HFFc6 (cell line): ENCODE data around the gene ZBP1. TPM values are rescaled to one million over a fixed set of nuclear protein-coding genes. Genes with fewer than 3 reads are reported as not detected.
"Not testable (repeated sequence)": the region's sequence is repeated elsewhere in the genome, so short reads cannot be mapped to it uniquely, and the experiment has no call there.

Experiments used
- DNase-seq: peaks from one replicate; pipeline ENCODE4 v3.0.0-alpha.2; 2018
- H3K27ac Mint-ChIP-seq: 2 replicates; pipeline ENCODE4 v1.8.0; 2020; ENCODE audit warnings: mild to moderate bottlenecking, mixed read lengths
- H3K27me3 Mint-ChIP-seq: 2 replicates; pipeline ENCODE4 v1.8.0; 2021; ENCODE audit warnings: mild to moderate bottlenecking, moderate library complexity, mixed read lengths; ENCODE audit not compliant: insufficient read depth
- H3K36me3 Mint-ChIP-seq: 2 replicates; pipeline ENCODE4 v1.8.0; 2021; ENCODE audit warnings: low read depth, mixed read lengths
- H3K4me1 Mint-ChIP-seq: 2 replicates; pipeline ENCODE4 v1.8.0; 2020; ENCODE audit warnings: low read depth, mixed read lengths
- H3K4me3 Mint-ChIP-seq: 2 replicates; pipeline ENCODE4 v1.8.0; 2020; ENCODE audit warnings: mild to moderate bottlenecking, moderate library complexity, mixed read lengths
- H3K9me3 Mint-ChIP-seq: 2 replicates; pipeline ENCODE4 v1.8.0; 2020; ENCODE audit warnings: mild to moderate bottlenecking, mixed read lengths
- CTCF ChIP-seq: fragments of 200-600 bp; sonication (generic); IDR thresholded peaks from 2 replicates; pipeline ENCODE4 v1.5.0; 2021; ENCODE audit warnings: antibody characterized with exemption, mild to moderate bottlenecking
- total RNA-seq, 6 experiments: library from RNA; stranded (reverse); fragmentation: NEBNext Ultra II Directional; extraction: Animal tissue kit (Norgen Biotek cat#: 25700); gene quantifications; 2 replicates in 1 of 6; 3 replicates in 5 of 6; pipeline ENCODE4 v1.2.3, GENCODE V29; 2021

The ZBP1 gene
- total RNA-seq, 6 experiments from 2014 or later: not detected

DNA sequence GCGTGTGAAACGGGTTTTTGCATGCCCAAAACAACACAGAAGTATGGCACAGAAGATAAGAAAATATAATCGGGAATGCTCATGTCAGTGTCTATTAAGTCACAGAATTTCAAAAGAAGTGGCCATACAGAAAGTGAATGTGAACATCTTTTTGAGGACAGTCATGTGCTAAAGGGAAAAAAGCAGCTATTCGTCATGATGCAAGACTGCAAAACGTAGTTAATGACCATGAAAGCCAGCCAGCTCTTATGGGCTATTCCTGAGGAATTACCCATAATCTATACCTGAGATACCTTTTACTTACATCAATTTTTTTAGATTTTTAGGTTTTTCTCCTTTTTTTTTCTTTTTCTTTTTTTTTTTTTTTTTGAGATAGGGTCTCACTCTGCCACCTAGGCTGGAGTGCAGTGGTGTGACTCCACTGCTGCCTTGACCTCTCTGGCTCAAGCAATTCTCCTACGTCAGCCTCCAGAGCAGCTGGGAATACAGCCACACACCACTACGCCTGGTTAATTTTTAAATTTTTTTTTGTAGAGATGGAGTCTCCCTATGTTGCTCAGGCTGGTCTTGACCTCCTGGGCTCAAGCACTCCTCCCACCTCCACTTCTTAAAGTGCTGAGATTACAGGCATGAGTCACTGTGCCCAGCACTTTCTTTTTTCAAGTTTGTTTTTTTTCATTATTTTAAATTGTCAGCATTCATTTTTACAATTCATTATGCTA lies 18.1 kb upstream of the ZBP1 start:
- peaks cover 21% of the 10 kb centered on the region for H3K27me3 Mint-ChIP-seq
- DNase-seq: no peak
- no peak overlapping the region for H3K27ac Mint-ChIP-seq
- no peak overlapping the region for H3K4me3 Mint-ChIP-seq
- no peak for TF ChIP-seq CTCF
- H3K36me3 Mint-ChIP-seq: peaks cover 5% of the 10 kb centered on the region; the same call in 1 of the 2 replicates
- no peaks in the 10 kb centered on the region for H3K4me1 Mint-ChIP-seq
- peaks cover 8% of the 10 kb centered on the region; the same call in 1 of the 2 replicates for H3K9me3 Mint-ChIP-seq

- DNase-seq: no peak
- H3K27me3 Mint-ChIP-seq: peaks cover 39% of the 10 kb centered on the region
- H3K36me3 Mint-ChIP-seq: peaks cover 5% of the 10 kb centered on the region
- no peaks in the 10 kb centered on the region for H3K4me1 Mint-ChIP-seq
- H3K4me3 Mint-ChIP-seq: no peak overlapping the region
- peaks cover 8% of the 10 kb centered on the region; the same call in 1 of the 2 replicates for H3K9me3 Mint-ChIP-seq
- no peak for TF ChIP-seq CTCF
- no peak overlapping the region for H3K27ac Mint-ChIP-seq
These were observed 13.8 kb upstream of the ZBP1 start for GRCh38 chr20:57633945-57634491.

DNA sequence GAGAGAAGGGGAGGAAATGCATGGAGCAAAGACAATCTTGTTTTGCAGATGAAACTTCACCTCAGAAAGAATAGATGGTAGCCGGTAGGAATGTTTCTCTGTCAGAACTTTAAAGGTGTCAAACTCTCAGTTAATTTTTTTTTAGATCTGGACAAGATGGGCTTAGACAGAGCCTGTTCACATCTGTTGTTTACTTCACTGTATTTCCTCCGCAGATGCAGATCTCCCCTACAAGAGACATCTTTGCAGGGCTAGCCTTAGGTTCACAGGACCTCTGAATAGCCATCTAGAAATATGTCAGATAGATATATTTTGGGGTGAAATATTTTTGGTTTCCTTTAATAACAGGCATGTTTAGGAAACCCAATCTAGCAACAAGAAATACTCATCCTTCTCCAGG lies 12.1 kb upstream of the ZBP1 start:
- DNase-seq: no peak
- Mint-ChIP-seq H3K4me3 (no peak overlapping the region), H3K36me3 (peaks cover 5% of the 10 kb centered on the region), H3K9me3 (peaks cover 8% of the 10 kb centered on the region; the same call in 1 of the 2 replicates), H3K4me1 (peaks cover 9% of the 10 kb centered on the region), H3K27me3 (peaks cover 39% of the 10 kb centered on the region), H3K27ac (no peak overlapping the region)
- no peak for TF ChIP-seq CTCF

GRCh38 chr20:57630061-57630460 lies 9.8 kb upstream of the ZBP1 start:
- peaks cover 24% of the 10 kb centered on the region for H3K27me3 Mint-ChIP-seq
- no peak overlapping the region for H3K4me3 Mint-ChIP-seq
- TF ChIP-seq CTCF: no peak
- no peaks in the 10 kb centered on the region for H3K9me3 Mint-ChIP-seq
- DNase-seq: no peak
- H3K36me3 Mint-ChIP-seq: no peaks in the 10 kb centered on the region; the same call in 1 of the 2 replicates
- peaks cover 9% of the 10 kb centered on the region for H3K4me1 Mint-ChIP-seq
- H3K27ac Mint-ChIP-seq: no peak overlapping the region

GRCh38 chr20:57629491-57629901 lies 9.3 kb upstream of the ZBP1 start:
- not testable (repeated sequence) for H3K27ac Mint-ChIP-seq, DNase-seq, H3K36me3 Mint-ChIP-seq, H3K4me3 Mint-ChIP-seq, H3K9me3 Mint-ChIP-seq, H3K4me1 Mint-ChIP-seq
- H3K27me3 Mint-ChIP-seq: peaks cover 25% of the 10 kb centered on the region

GRCh38 chr20:57628962-57629308 lies 8.7 kb upstream of the ZBP1 start:
- not testable (repeated sequence) for DNase-seq, H3K4me1 Mint-ChIP-seq

More at GRCh38 chr20:57628962-57629308, 8.7 kb upstream of the ZBP1 start:
- not testable (repeated sequence) for H3K9me3 Mint-ChIP-seq, H3K36me3 Mint-ChIP-seq, H3K4me3 Mint-ChIP-seq, H3K27ac Mint-ChIP-seq
- H3K27me3 Mint-ChIP-seq: peaks cover 26% of the 10 kb centered on the region
